Muscle of leg (tissue), 11 donors: Measurements from ENCODE around the gene ZNF207. TPM values are rescaled to one million over a fixed set of nuclear protein-coding genes. Genes with fewer than 3 reads are reported as not detected.
"Not testable (repeated sequence)": the region's sequence is repeated elsewhere in the genome, so short reads cannot be mapped to it uniquely, and the experiment has no call there.

Experiments used
- DNase-seq: peaks from one replicate; pipeline ENCODE4 v3.0.0; 2013
- H3K27ac ChIP-seq: one replicate; pipeline ENCODE4 v1.5.1; 2013; ENCODE audit warnings: mild to moderate bottlenecking, low read length, control low read depth
- H3K27me3 ChIP-seq: one replicate; pipeline ENCODE4 v1.6.1; 2013; ENCODE audit warnings: low read length; ENCODE audit not compliant: control insufficient read depth, insufficient read depth
- H3K36me3 ChIP-seq: one replicate; pipeline ENCODE4 v1.6.1; 2013; ENCODE audit warnings: low read length; ENCODE audit not compliant: control insufficient read depth, insufficient read depth
- H3K4me1 ChIP-seq: one replicate; pipeline ENCODE4 v1.6.1; 2013; ENCODE audit warnings: low read length; ENCODE audit not compliant: control insufficient read depth, insufficient read depth
- H3K4me3 ChIP-seq: one replicate; pipeline ENCODE4 v1.5.1; 2013; ENCODE audit warnings: low read length, control low read depth
- H3K9me3 ChIP-seq: replicated peaks from 2 replicates; pipeline ENCODE4 v1.6.1; 2013; ENCODE audit warnings: low read depth, low read length; ENCODE audit not compliant: control insufficient read depth
- WGBS: methylation state at CpG from one replicate; pipeline ENCODE4 v1.1.5; 2013; ENCODE audit warnings: missing lambda C conversion rate; ENCODE audit not compliant: insufficient coverage; 5-methylcytosine and 5-hydroxymethylcytosine counted together
- polyA plus RNA-seq, 8 donors: library from polyadenylated mRNA; unstranded; fragments of 120-200 nt; gene quantifications; one replicate each; pipeline versions ENCODE4 v1.2.1 to v1.2.3, GENCODE V29; 2013; ENCODE audit warnings: inconsistent platforms in 1 of 8, low replicate concordance in 1 of 8; ENCODE audit not compliant: insufficient read length in 8 of 8, insufficient read depth in 1 of 8
- total RNA-seq: library from RNA; stranded (reverse); fragments of 120-200 nt; gene quantifications from one replicate; pipeline ENCODE4 v1.2.4, GENCODE V29; 2013

The ZNF207 gene
- total and polyA plus RNA-seq, 9 donors = 83.3 to 135 (median 110) TPM

DNA sequence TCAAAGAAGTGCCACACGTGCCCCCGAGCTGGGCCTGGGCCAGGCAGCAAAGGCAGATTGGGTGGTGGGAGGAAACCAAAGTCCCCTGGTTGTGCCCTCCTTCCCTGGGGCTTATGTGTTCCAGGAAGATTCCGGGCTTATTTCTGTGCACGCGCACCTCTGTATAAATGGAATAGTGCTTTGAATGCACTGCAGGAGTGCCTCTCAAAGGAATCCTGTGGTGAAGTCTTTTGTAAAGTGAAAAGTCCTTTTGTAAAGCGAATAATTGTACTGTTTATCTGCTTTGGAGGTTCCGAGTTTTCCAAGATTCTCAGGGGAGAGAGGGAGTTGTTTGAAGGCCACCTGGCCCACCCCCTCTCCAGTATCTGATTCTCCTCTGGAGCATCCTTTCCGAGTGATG lies 34.8 kb upstream of the ZNF207 start:
- H3K36me3 ChIP-seq = no peaks in the 10 kb centered on the region
- H3K27ac ChIP-seq = no peak overlapping the region
- H3K4me3 ChIP-seq = no peak overlapping the region
- H3K9me3 ChIP-seq = no peaks in the 10 kb centered on the region
- peaks cover 5% of the 10 kb centered on the region for H3K4me1 ChIP-seq
- WGBS = 74% methylated on average over 4 of the region's 8 CpGs
- no peak for DNase-seq
- H3K27me3 ChIP-seq = no peaks in the 10 kb centered on the region

DNA sequence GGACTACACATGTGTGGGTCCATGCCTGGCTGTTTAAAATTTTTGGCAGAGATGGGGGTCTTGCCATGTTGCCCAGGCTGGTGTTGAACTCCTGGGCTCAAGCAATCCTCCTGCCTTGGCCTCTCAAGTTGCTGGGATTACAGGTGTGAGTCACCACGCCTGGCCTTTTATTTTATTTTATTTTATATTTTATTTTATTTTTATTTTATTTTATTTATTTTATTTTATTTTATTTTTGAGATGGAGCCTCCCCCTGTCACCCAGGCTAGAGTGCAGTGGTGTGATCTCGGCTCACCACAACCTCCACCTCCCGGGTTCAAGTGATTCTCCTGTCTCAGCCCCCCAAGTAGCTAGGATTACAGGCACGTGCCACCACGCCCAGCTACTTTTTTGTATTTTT lies 33.3 kb upstream of the ZNF207 start:
- not testable (repeated sequence) for H3K27ac ChIP-seq, H3K36me3 ChIP-seq, H3K4me3 ChIP-seq, H3K9me3 ChIP-seq, DNase-seq, H3K27me3 ChIP-seq, H3K4me1 ChIP-seq
- 100% methylated on average over 2 of the region's 5 CpGs for WGBS

DNA sequence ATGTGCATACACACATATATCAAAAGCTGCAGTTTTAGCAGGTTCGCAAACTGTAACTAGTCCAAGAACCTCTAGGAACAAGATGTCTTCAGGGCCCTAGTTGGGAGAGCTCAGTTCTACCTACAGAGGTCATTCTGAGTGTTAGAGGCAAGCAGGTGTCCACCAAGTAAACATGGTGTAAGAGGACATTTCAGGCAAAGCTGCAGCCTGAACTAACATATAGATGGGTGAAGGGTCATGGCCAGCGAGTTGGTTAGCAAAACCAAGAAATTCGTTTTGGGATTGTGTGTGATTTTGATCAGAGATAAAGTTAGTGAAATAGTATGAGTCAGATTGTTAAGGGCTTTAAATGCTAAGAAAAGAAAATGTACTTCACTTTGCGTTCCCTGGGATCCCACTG lies 32.6 kb upstream of the ZNF207 start:
- H3K4me3 ChIP-seq = no peak overlapping the region
- no peaks in the 10 kb centered on the region for H3K36me3 ChIP-seq
- no peaks in the 10 kb centered on the region for H3K9me3 ChIP-seq
- 81% methylated on average over 3 of the region's 4 CpGs for WGBS
- H3K4me1 ChIP-seq = no peaks in the 10 kb centered on the region
- H3K27ac ChIP-seq = no peak overlapping the region
- no peak for DNase-seq
- H3K27me3 ChIP-seq = no peaks in the 10 kb centered on the region

DNA sequence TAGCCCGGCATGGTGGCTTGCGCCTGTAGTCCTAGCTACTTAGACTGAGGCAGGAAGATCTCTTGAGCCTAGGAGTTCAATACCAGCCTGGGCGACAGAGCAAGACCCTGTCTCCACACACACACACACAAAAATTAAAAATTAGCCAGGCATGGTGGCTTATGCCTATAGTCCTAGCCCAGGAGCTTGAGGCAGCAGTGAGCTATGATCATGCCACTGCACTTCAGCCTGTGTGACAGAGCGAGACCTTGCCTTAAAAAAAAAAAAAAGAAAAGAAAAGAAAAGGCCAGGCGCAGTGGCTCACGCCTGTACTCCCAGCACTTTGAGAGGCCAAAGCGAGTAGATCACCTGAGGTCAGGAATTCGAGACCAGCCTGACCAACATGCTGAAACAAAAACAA lies 31.9 kb upstream of the ZNF207 start:
- WGBS = no CpG with 5 or more reads among the region's 8 CpGs
- no peaks in the 10 kb centered on the region for H3K36me3 ChIP-seq
- no peaks in the 10 kb centered on the region for H3K9me3 ChIP-seq
- no peak overlapping the region for H3K27ac ChIP-seq
- H3K4me1 ChIP-seq = no peaks in the 10 kb centered on the region
- H3K4me3 ChIP-seq = no peak overlapping the region
- no peaks in the 10 kb centered on the region for H3K27me3 ChIP-seq
- DNase-seq = no peak

DNA sequence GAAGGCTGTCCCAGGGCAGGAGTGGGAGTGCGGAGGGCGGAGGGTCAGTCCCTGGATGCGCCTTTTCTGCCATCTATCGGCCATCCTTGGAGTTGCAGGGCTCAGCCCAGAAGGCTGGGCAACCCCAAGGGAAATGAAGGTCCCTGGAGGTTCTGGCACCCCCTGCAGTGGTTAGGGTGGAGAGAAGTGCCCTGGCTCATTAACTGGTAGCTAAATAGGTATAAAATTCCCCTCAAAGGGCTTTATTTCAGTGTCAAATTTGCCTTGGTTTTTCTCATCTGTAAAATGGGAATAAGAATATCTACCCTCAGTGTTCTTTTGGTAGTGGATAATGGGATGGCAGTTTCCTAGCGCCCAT lies 30.4 kb upstream of the ZNF207 start:
- H3K4me1 ChIP-seq = no peaks in the 10 kb centered on the region

DNA sequence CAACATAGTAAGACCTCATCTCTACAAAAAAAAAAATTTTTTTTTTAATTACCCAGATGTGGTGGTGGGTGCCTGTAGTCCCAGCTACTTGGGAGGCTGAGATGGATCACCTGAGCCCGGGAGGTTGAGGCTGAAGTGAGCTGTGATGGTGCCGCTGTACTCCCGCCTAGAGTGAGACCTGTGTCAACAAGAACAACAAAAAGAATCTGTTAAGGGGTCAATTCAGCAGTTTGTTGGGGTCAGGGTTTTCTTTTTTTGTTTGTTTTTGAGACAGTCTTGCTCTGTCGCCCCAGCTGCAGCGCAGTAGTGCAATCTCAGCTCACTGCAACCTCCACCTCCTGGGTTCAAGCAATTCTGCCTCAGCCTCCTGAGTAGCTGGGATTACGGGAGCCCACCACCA lies 29.9 kb upstream of the ZNF207 start:
- H3K27me3 ChIP-seq, H3K27ac ChIP-seq, H3K36me3 ChIP-seq, DNase-seq, H3K4me1 ChIP-seq, H3K4me3 ChIP-seq, H3K9me3 ChIP-seq: not testable (repeated sequence)
- 93% methylated on average over 2 of the region's 6 CpGs for WGBS

More for the DNA sequence above, 30.4 kb upstream of the ZNF207 start:
- Histone ChIP-seq H3K27ac (no peak overlapping the region), H3K36me3 (no peaks in the 10 kb centered on the region), H3K4me3 (no peak overlapping the region), H3K9me3 (no peaks in the 10 kb centered on the region), H3K27me3 (no peaks in the 10 kb centered on the region)
- 0% methylated on average over 2 of the region's 5 CpGs for WGBS
- peak; percentile 64 for DNase-seq

DNA sequence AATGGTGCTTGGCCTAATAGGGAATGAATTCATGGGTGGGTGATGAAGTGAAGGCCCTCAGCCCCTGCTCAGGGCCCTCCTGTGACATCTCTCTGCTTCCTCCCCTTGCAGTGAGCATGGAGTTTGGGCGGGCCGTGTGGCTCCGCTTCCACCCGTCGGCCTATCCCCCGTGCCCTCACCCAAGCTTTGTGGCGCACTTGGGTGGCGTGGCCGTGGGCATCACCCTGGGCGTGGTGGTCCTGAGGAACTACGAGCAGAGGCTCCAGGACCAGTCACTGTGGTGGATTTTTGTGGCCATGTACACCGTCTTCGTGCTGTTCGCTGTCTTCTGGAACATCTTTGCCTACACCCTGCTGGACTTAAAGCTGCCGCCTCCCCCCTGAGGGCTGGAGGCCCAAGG lies 29.1 kb upstream of the ZNF207 start:
- Histone ChIP-seq H3K36me3 (no peaks in the 10 kb centered on the region), H3K27ac (no peak overlapping the region), H3K4me3 (no peak overlapping the region), H3K27me3 (no peaks in the 10 kb centered on the region), H3K4me1 (no peaks in the 10 kb centered on the region), H3K9me3 (no peaks in the 10 kb centered on the region)
- no peak for DNase-seq
- 88% methylated on average over 15 of the region's 15 CpGs for WGBS

DNA sequence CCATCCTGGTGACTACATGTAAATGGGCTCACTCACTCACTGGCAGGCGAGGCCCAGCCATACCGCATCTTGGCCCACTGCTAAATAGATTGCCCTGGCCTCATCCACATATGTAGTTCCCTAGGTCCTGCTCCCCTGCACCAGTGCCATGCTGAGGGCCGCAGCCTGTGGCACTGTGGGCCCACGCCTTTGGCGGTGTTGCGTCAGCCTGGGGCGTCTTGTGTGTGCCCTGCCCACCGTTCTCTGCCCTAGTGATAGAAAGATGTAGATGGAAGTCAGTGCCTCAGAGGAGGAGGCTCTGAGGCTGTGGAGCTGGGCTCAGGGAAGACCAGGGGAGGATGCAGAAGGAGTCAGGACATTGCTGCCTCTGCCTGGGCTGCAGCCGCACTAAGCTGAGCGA lies 26.9 kb upstream of the ZNF207 start:
- H3K27me3 ChIP-seq = no peaks in the 10 kb centered on the region
- no peaks in the 10 kb centered on the region for H3K4me1 ChIP-seq
- 90% methylated on average over 9 of the region's 10 CpGs for WGBS
- no peak for DNase-seq
- no peaks in the 10 kb centered on the region for H3K36me3 ChIP-seq
- H3K9me3 ChIP-seq = no peaks in the 10 kb centered on the region
- H3K27ac ChIP-seq = no peak overlapping the region
- H3K4me3 ChIP-seq = no peak overlapping the region

DNA sequence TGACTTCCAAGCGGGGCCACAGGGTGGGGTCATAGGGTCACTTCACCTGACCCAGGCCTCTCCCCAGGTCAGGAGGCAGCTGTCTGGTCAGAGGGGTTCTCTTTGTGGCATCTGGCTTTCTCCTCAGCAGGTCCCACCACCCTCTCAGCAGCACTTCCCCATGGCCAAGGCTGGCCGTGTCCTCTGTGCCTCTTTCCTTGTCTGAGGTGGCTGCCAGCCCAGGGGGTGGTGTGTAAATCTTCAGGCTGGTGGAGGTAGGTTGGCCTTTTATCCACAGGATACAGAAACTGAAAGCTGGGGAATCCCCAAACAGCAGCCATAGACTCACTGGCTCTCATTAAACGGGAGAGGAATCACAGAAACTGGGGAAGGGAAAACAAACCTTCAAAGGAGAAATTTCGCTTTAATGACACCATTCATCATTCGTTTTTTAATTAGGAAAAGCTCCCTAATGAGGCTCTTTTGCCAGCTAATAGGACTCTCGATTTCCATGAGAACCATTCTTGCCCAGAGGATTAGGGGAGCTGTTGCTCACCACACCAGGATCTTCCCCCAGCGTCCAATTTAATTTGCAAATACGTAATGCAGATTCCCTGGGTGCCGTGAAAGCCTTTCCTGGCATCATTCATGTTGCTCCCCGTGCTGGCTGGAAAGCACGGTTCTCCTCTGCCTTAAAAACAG lies 26.0 kb upstream of the ZNF207 start:
- H3K4me1 ChIP-seq = no peaks in the 10 kb centered on the region
- H3K27ac ChIP-seq = no peak overlapping the region
- no peak for DNase-seq
- no peak overlapping the region for H3K4me3 ChIP-seq
- no peaks in the 10 kb centered on the region for H3K27me3 ChIP-seq
- WGBS = 10% methylated on average over 6 of the region's 11 CpGs
- H3K36me3 ChIP-seq = no peaks in the 10 kb centered on the region
- no peaks in the 10 kb centered on the region for H3K9me3 ChIP-seq

DNA sequence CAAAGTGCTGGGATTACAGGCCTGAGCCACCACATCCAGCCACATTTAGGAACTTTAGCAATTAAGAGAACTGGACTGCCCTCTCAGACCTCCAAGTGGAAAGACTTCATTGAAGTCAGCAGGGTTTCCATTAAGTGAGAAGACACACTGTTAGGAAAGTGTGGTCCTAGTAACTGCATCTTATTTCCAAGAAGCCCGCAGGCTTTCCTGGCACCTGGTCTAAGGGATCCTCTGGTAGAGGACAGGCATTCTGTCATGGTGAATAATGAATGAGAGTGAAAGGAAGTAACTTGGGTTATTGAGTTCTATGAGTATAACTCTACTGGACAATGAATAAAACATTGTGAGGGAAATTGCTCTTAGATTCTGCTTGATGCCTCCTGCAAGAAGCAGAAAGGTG lies 22.0 kb upstream of the ZNF207 start:
- DNase-seq = no peak
- H3K36me3 ChIP-seq = peaks cover 9% of the 10 kb centered on the region
- 83% methylated on average over 1 of the region's 1 CpG for WGBS
- H3K27ac ChIP-seq = no peak overlapping the region
- no peaks in the 10 kb centered on the region for H3K4me1 ChIP-seq
- H3K4me3 ChIP-seq = no peak overlapping the region
- no peaks in the 10 kb centered on the region for H3K9me3 ChIP-seq
- H3K27me3 ChIP-seq = no peaks in the 10 kb centered on the region

DNA sequence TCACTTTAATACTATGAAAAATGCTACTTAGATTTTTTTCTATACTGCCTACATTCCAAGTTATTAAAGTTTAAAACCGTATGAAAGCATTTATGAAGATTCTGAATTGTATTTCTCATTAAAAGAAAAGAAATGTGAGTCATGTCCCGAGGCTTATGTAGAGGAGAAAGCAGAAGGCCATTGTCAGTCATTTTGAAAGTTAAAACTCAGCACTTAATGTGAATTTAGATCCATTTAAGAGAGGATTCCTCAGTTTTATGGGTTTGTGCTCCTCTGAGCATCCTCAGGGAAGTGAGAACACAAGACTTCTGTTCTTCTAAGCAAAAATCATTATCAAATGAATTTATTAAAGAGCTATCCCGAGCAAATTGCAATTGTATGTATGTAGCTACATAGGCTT lies 19.8 kb upstream of the ZNF207 start:
- Histone ChIP-seq H3K4me1 (no peaks in the 10 kb centered on the region), H3K36me3 (peaks cover 23% of the 10 kb centered on the region), H3K9me3 (no peaks in the 10 kb centered on the region), H3K27me3 (no peaks in the 10 kb centered on the region), H3K27ac (no peak overlapping the region), H3K4me3 (no peak overlapping the region)
- no peak for DNase-seq
- no CpG with 5 or more reads among the region's 3 CpGs for WGBS
